Germinal center (tissue), 1 donor: ENCODE data around the gene VAV2.

Experiments
- DNase-seq: peaks from one replicate; pipeline ENCODE4 v3.0.0; 2012; ENCODE audit warnings: mixed read lengths, low spot score

Gene VAV2

DNA sequence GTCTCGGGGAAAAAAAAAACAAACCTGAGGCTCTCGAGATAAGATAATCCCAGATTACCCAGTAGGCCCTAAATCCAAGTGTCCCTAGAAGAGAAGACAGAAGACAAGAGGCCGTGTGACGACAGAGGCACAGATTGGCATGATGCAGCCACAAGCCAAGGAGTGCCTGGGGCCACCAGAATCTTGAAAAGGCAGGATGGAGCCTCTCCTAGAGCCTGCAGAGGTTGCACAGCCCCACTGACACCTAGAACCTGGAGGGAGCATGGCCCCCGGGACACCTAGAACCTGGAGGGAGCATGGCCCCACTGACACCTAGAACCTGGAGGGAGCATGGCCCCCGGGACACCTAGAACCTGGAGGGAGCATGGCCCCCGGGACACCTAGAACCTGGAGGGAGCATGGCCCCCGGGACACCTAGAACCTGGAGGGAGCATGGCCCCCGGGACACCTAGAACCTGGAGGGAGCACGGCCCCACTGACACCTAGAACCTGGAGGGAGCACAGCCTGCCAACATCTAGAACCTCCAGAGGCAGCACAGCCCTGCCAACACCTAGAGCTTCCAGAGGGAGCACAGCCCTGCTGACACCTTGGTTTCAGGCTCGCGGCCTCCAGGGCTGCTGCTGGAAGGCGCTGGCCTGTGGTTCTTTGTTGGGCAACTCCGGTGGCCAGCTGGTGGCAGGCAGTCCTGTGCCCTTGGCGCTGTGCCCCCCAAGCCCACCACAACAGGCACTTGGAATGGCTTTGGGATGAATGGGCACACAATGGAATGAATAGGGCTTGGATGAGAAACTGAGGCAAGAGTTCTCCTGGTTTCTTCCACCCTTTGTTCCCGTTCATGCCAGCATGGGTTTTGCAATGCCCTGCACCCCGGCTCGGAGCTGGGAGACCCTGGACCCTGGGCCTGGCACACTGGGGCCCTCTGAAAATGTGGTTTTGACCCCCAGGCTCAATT is 39.2 kb downstream of the VAV2 start:
- DNase-seq = no peak

DNA sequence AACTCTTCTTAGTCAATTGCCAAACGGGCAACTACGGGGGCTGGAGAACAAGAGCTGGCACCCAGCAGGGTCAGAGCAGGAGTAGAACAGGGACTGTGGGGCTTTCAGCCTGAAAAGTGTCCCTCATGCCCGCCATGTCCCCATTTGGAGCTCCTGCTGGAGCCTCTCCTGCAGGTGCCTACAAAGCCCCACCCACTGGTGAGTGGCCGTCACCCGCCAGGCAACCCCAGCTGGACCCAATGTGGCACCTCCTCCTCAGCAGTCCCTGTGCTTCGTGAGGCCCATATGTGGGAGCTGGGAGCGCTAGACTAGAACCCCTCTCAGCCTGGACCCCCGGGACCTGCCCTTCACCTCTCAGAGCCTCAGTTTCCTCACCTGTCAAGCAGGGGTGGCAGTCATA is 40.9 kb downstream of the VAV2 start:
- no peak for DNase-seq

DNA sequence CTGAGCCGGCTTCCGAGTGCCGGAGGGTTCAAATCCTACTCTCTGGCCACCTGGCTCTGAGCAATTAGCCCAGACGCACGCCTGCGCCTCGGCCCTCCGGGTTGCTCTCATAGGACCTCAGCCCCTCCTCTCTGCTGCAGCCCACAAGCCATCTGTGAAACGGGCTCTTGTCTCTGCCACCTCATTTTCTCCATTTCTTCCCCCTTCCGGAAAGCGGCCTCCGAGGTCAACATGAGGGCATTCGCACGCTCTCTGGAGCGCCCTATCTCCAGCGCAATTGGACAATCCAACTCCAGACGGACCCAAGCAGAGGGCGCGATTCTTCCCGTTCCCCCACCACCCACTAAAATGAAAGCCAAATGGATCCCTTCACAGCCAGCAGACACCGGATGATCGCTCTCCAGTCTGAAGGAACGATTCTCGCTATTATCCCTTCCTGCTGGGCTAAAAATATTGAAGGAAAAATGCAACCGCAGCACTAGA is 41.5 kb downstream of the VAV2 start:
- DNase-seq = no peak

DNA sequence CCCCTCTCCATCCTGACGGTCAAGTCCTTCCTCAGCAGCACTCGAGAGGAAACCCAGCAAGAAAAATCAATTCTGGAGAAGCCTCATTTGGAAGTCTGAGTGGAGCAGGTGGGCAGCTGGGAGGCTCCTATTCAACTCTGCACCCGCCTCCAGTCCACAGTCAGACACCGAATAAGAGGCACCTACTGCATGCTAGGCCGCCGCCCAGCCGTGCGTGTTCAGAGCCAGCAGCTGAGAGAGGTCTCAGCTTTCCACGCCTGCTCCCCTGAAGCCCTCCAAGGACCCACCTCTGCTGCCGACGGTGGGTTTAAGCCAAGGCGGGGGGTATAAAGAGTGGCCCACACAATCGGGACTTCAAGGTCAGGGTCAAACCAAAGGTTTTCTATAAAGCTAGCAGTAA is 41.9 kb downstream of the VAV2 start:
- DNase-seq = no peak

DNA sequence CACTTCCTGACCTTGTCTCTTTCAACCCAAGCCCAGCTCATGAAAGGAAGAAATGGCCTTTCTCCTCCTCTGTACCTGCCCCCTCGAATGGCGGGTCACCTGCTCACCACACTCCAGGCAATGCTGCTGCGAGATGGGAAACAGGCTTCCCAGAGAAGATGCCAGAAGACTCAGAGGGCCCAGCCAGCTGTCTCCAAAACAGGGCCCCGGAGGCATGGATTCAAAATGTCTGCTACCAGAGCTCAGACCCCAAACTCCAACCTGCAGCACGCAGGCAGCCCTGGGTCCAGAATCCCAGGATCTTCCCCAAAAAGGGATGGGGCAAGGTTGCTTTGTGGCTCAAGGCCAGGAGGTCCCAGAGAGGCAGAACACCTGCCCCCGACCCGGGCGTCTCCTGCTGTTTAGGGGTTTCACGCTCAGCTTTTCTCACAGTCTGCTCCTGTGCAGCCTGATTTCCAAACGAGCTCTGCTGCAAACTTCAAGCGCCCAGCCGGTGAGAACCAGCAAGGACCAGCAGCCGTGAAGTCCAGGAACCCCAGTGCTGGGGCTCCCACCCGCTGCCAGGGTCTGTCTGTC is 42.5 kb downstream of the VAV2 start:
- no peak for DNase-seq

DNA sequence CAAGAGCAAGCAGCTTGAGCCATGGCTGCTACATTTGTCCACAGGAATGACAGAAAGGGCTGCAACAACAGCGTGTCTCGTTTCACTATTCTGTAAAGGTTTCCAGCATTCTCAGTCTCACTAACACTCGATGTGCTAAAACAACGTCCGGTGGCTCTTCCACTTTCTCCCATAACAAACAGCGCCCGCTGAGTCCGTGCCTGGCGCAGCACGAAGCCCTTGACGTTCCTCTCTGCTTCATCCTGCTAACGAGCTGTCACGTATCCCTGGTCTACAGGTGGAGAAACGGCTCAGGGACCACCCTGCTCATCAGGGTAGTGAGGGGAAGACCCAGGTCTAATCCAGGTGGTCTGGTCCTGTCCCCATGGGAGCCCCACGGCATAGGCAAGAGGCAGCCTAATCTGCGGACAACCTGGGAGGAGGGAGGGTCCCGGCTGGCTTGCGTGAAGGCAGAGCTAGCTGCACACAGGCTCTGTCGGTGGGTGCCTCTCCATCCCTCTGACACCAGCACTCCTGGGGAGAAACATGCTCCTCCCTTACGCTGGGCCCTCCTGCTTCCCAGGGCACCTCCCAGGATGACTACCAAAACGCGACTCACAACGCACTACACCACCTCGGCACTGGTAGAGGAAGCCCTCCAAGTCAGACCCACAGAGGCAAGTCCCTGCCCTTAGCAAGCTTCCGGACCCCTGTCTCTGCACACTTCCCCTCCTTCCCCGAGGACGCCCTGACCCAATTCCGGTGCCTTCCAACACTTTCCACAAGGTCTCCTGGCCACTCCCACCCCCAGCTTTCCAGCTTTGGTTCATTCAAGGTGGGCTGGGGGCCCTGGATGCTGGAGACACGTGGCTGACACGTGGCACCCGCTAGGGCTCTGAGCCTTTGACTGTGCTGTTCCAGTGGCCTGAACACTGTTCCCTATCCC is 43.3 kb downstream of the VAV2 start:
- no peak for DNase-seq

DNA sequence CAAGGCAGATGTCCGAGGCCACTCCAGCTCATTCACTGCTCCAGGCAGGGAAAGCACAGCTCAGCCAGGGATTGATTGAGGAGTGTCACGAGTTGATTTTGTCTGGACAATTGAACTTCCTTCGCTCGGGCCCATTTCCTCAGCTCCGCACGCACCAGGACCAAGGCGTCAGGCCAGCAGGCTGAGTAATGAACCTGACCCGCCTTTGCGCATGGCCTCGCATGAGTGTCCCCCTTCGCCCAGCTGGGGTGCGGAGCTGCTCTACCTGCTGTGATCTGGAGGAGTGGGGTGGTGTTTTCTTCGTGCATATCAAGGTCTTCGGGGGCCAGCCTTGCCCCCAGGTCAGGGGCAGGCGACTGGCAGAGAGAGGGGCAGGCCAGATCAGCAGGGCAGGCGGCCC is 44.0 kb downstream of the VAV2 start:
- DNase-seq = no peak

DNA sequence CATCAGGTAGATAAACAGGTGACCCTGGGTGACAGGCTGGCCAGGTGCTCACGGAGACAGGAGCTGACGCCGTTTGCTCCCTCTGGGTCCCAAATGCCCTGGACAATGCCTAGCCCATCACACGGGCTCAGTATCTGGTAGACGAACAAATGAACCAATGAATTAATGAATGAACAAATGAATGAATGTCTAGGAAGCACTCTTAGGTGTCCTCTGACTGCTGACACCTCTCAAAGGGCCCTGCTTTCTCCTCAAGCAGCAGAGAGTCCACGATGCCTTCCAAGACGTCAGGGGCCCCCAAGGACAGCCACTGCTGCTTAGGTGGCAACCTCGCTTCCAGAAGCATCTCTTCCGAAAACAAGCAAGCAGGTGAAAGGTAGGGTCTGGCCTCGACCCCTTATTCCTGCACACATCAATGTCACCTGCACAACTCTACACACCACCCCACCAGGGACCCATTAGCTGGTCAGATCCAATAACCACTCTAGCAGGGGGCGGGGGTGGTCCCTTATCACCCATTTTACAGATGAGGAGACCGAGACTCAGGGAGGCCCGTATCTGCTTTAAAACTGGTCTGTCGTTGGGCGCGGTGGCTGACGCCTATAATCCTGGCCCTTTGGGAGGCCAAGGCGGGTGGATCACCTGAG is 45.2 kb downstream of the VAV2 start:
- DNase-seq = no peak

DNA sequence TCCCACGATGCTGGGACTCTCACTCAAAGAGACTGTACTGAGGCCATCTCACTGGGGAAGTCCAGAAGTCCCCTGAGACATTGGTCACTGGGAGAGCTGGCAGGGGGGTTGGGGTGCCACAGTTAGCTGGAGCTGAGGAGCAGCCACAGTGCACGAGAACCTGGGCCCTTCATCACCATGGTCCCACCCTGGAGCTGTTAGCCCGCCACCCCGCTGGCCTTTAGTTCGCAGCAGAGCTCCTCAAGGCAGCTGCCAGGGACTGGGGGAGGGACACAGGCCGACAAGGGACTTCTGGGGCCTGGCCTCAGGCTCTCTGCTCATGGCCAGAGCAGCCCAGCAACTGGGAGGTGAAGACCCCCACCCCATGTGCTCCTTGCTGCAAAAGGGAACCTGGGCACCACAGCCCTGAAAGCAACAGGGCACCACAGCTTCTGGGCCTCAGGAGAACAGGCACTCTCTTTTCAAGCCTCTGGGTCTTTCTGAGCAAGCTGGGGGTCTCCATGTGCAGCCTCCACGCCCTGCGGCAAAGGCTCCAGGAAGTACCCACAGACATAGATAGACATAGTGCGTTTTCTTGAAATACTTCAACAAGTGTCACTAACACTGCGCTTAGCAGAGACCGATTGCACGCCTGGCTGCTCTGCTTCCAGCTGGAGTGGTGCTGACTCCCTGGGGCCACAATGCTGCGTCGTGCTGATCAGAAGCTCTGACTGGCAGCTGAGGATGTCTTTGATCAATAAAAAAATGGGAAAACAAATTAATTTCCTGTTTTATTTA is 46.0 kb downstream of the VAV2 start:
- DNase-seq = no peak

DNA sequence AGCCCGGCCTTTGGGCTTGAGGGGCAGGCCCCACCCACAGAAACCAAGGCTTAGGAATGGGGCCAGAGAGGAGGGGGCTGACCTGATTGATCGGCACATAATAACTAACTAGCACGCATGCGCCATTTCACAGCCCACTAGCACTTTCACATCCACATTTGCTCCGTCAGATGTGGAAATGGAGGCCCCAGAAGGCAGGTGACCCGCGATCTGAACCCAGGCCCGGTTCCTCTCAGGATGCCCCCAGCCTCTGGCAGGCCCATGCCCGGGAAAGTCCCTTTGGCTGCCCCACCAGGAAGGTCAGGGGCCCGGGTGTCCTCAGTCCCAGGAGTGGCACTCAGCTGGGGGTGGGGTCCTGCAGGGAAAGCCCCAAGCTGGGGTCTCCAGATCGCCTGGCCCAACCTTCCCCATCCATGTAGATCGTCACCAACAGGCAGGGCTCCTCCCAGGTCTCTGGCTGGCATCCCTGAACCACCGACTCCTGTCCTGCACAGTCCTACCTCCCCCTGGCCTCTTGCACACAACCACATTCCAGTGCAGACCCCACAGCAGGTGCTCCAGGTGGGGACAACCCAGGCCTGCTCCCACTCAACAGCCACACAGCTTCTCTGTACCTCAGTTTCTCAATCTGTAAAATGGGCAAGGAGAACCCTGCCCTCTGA is 46.7 kb downstream of the VAV2 start:
- DNase-seq = peak; percentile 82

DNA sequence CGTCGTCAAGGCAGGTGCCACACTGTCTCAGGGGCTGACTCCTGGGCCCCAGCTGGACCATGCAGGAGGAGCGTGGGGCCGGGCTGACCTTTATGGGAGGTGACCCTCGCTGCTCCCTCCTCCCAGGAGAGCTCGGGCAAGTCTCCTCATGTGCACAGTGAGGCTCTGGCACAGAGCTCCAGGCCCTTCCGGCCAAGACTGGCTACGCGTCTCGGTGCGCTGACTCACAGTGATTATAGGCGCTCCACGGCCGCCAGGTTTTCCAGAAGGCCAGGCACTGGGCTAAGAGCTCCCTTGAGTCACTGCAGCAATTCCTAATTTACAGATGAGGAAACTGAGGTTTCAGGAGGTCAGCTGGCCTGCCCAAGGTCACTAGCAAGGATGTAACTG is 47.4 kb downstream of the VAV2 start:
- no peak for DNase-seq

DNA sequence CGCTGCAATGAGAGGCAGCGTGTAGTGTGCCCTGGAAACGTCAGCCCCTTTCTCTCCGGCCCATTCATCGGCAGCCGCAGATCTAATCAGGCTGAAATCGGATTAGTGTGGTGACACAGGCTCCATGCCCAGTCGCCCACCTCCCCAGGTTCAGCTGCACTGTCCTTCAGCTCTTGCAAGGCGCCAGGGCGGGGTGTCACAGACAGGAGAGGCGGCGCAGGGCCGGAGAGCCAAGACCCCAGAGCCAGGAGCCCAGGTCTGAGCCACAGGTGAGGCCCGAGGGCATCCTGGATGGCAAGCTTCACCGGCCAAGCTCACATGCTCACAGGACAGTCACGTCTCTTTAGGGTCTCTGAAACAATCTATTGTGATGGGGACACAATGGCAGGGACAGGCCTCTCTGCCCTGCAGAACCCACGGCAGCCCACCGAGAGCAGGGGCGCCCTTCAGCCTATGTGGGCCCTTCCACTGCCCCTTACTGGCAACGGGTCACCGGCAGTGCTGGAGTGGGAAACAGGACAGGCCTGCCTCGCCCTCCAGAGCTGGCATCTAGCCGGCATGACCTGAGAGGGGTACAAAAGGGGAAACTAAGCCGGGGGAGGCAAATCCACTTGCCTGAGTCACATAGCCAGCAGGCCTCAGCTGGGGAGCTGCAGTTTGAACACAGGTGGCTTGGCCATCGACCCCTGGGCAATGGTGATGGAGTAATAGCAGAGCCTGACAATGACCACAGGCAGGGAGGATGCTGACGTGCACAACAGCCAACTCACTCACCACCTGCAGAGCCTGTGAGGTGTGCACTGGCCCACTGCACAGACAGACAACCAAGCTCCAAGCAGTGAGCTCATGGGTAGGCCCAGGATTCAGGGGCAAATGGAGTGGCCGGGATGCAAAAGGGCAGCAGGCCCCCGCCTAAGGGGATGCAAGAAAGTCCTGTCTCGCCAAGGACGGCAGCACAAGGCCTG is 48.1 kb downstream of the VAV2 start:
- DNase-seq = no peak

DNA sequence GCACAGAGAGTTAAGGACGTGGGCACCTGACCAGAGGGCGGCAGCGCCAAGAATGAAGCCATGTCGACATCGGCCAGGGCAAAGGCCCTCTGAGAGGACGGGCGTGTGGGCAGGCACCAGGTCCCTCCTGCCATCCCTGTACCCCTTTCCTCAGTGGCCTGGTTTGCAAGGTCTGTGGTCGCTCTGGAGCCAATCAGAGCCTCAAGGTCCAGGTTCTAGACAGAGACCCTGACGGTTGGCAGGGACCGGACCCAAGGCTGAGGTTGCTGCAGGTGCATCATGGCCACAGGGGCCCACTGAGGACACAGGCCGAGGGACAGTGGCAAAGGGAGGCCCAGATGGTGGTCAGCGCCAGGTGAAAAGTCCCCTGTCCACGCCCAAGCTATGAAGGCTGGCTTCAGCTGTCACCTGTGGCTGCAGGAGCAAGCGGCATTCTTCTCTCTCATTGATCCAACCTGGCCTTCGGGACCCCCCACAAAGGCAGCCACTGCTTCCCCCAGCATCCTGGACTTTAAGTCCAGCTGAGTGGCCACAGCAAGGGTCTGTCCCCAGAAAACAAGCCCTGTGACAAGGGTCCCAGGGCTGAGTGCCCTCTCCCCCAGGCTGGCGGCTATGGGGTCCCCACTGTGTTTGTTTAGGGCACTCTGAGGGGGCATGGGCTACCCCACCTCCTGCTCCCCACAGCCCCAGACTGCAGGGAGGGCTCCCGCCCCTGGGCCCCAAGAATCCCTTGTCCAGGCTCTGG is 48.9 kb downstream of the VAV2 start:
- no peak for DNase-seq

DNA sequence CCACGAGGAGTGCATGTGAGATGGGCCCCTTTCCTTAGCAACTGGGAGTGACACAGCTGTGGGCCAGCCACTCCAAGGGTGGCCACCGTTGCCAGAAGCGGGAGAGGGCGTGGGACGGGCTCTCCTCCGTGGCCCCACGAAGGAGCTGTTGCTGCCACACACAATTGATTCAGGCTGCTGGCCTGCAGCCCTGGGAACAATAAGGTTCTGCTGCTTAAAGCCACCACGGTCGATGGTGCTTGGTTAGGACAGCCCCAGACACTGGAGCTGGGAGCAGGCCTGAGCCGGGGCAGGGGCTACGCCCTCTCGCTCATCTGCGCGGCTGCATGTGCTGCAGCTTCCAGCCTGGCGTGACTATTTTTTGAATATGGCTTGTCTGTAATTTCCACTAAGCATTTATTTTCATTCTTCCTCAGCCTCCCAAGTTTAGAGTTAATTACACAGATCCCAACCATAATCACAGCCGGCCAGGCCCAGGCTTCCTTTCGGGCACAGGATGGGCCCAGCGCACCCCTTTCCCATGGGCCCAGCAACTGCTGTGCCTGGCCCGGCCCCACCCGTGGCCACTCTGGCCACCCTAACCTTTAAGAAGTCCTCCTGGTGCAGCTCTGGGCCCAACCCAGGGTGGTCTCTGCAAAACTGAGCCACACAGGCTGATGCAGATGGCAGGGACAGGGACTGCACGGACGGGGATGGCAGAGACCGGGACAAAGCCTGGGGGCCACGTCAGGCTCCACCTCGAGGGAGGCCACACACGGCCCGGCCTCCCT is 49.7 kb downstream of the VAV2 start:
- DNase-seq = no peak

DNA sequence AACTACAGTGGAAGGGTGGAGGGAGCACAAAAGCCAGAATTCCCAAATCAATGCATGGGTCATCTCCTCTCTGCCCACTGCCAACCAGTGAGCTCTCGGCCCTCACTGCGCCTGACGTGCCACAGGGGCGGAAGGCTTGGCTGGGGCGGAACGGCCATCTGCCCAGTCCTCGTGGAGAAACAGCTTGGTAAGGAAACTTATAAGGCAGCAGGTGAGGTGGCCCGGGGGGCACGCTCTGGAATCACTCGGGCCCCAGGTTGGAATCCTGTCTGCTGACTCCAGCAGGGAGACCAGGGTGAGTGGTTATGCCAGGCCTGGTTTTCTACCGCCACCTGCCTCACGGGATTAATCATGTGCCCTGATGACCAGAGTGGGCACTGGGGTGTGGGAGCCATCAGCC is 52.3 kb downstream of the VAV2 start:
- no peak for DNase-seq

DNA sequence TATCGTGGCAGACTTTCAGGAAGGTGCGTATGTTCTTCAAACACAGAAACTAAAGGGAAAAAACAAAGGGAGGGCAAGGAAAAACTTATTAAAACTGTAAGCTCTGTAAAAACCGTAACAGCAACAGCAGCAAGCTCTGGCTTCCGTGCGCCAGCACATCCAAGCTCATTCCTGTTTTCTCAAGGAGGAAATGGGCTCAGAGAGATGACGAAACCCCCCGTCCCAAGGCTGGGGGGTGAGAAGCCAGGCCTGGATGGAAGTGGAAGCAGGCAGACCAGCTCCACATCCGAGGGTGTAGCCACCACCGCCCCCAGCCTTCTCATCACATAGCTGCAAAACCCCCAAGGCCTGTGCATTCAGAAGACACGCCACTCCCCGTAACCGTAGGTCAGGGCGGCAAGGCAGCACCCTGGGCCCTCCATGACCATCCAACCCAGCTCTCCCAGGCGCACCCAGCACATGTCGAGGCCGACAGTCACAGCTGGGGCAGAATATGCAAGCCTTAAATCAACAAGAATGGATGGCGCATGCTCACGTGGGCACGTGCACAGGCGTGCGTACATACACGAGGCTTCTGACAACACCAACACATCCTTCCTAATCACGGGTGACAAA is 52.8 kb downstream of the VAV2 start:
- no peak for DNase-seq

DNA sequence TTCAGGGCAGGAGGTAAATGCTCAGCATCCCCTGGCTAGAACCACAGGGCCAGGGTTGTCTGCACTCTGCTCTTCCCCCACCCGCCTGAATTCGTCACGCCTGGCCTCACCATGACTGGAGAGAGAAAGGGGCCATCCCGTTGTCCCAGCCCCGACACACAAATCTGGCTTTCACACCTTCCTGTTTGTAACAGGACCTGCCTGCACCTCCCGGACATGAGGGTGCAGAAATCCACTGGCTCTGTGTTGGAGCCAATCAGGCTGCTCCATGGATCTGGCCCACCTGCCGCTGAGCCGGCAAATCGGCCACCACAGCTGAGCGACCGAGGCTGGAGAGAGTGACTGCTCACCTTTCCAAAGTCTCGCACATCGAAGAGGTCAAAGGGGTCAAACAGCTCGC is 53.4 kb downstream of the VAV2 start:
- no peak for DNase-seq
